ENCODE data around the gene SELP. TPM values are rescaled to one million over a fixed set of nuclear protein-coding genes. Genes with fewer than 3 reads are reported as not detected.
A peak's percentile ranks its signal among the peaks of the same experiment; 100 is the strongest.

The SELP gene
- total RNA-seq, 1 experiment from 2014 or later = not detected

DNA sequence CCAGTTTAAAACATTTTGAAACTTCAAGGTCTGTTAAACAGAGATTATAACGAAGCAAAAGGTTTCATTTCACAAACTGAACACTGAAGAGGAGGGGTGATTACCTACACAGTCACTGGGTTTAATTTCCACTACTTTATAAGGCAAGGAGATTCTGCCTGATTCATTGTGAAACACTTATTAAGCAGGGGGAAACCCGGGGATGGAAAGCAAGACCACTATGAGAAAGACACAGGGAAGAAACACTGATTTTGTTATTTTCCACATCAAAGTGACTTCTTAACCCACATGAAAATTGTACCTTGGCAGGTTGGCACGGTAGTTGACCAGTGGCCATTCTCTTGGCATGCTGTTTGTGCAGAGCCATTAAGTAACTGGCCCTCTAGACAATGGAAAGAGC is 35.5 kb downstream of the SELP start:
- no peaks in the 10 kb centered on the region for H3F3A ChIP-seq (ENCODE audit: insufficient read depth, low read depth)
- intact Hi-C loops (cut with micrococcal nuclease; ENCODE audit: unreplicated experiment) = no loop called here
- no peak for TF ChIP-seq EZH2 (IDR thresholded peaks at IDR 0.05; ENCODE audit: low read depth)
- TF ChIP-seq, protein P1, sequence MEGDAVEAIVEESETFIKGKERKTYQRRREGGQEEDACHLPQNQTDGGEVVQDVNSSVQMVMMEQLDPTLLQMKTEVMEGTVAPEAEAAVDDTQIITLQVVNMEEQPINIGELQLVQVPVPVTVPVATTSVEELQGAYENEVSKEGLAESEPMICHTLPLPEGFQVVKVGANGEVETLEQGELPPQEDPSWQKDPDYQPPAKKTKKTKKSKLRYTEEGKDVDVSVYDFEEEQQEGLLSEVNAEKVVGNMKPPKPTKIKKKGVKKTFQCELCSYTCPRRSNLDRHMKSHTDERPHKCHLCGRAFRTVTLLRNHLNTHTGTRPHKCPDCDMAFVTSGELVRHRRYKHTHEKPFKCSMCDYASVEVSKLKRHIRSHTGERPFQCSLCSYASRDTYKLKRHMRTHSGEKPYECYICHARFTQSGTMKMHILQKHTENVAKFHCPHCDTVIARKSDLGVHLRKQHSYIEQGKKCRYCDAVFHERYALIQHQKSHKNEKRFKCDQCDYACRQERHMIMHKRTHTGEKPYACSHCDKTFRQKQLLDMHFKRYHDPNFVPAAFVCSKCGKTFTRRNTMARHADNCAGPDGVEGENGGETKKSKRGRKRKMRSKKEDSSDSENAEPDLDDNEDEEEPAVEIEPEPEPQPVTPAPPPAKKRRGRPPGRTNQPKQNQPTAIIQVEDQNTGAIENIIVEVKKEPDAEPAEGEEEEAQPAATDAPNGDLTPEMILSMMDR (conservative IDR thresholded peaks at IDR 0.05) = no peak
- no peak overlapping the region for H2AFZ ChIP-seq
- no peaks in the 10 kb centered on the region for H3K79me2 ChIP-seq (ENCODE audit: low read depth)
- no TSS peak for BruUV-seq (replicated peaks)
- no peaks in the 10 kb centered on the region for H3K36me3 ChIP-seq (ENCODE audit: low read depth)
- CTCF ChIA-PET = no interaction called here
- H3K9me2 ChIP-seq (ENCODE audit: insufficient read depth) = no peaks in the 10 kb centered on the region
- no peak overlapping the region for H3K27ac ChIP-seq
- no peak overlapping the region for H3K4me3 ChIP-seq
- H3K9me3 ChIP-seq (ENCODE audit: insufficient read depth, low read depth) = no peaks in the 10 kb centered on the region
- no peak for DNase-seq
- POLR2A ChIA-PET (ENCODE audit: unreplicated experiment) = no interaction called here
- no peaks in the 10 kb centered on the region for H3K27me3 ChIP-seq (ENCODE audit: insufficient read depth, low read depth)
- no peaks in the 10 kb centered on the region for H4K20me1 ChIP-seq (ENCODE audit: insufficient read depth)
- H3K4me1 ChIP-seq (replicated peaks; ENCODE audit: insufficient read depth) = no peaks in the 10 kb centered on the region
- no peak overlapping the region for H3K4me2 ChIP-seq

DNA sequence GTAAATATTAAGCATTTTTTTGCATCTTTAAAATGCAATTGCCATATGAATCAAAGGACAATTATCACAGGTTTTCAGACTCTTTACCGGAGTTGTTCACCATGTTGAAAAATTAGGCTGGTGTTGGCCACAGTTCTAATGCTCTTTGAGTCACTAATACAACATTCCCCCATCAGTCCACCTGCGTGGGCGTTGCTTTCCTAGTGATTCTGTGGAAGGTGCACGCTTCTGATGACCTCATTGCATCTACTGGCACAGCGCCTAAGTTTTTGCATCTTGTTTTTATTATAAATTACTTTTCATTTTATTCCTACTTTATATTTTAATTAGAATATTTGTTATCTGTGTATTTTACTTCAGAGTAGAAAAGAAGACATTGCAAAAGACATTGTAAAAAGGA is 39.0 kb downstream of the SELP start:
- no peaks in the 10 kb centered on the region for H3K9me2 ChIP-seq (ENCODE audit: insufficient read depth)
- no TSS peak for BruUV-seq (replicated peaks)
- TF ChIP-seq, protein P1 (conservative IDR thresholded peaks at IDR 0.05) = no peak
- TF ChIP-seq EZH2 (IDR thresholded peaks at IDR 0.05; ENCODE audit: low read depth) = no peak
- no peaks in the 10 kb centered on the region for H4K20me1 ChIP-seq (ENCODE audit: insufficient read depth)
- peaks cover 3% of the 10 kb centered on the region for H3K4me1 ChIP-seq (replicated peaks; ENCODE audit: insufficient read depth)
- no peak overlapping the region for H3K4me3 ChIP-seq
- CTCF ChIA-PET = no interaction called here
- no peaks in the 10 kb centered on the region for H3F3A ChIP-seq (ENCODE audit: insufficient read depth, low read depth)
- no peak overlapping the region for H3K27ac ChIP-seq
- POLR2A ChIA-PET (ENCODE audit: unreplicated experiment) = no interaction called here
- H3K79me2 ChIP-seq (ENCODE audit: low read depth) = no peaks in the 10 kb centered on the region
- no peaks in the 10 kb centered on the region for H3K27me3 ChIP-seq (ENCODE audit: insufficient read depth, low read depth)
- intact Hi-C loops (cut with micrococcal nuclease; ENCODE audit: unreplicated experiment) = no loop called here
- H2AFZ ChIP-seq = no peak overlapping the region
- no peaks in the 10 kb centered on the region; the same call in 1 of the 2 replicates for H3K9me3 ChIP-seq (ENCODE audit: insufficient read depth, low read depth)
- no peaks in the 10 kb centered on the region for H3K36me3 ChIP-seq (ENCODE audit: low read depth)
- DNase-seq = no peak
- no peak overlapping the region for H3K4me2 ChIP-seq

DNA sequence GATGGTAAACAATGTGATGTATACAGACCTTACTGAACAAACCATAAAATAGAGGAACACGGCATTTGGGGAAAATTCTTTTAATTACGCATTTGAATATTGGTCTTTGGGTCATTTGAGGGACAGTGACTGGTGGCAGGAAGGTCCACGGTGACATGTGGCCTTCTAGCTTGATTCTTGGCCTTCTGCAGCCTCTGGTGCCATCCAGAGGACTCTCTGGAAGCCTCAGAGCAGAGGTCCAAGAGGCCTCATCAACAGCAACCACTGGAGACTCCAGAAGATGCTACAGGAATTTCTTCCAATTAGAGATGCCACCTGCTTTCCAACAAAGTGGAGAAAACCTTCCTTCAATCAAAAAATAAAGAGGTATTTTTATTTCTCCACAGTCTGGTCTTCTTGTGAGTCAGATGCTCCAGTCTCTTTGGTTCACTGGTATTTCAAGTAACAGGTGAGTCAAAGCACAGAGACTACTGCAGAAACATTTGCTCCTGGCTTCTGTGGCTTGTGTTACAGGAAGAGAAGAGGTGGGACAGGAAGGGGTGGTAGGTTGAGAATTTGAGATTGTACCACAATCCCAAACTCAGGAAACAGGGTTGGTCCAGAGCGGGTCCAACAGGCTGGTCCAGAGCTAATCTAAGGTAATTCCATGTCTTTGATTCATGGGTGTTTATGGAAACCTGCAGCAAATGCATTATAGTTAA is 41.0 kb downstream of the SELP start:
- Histone ChIP-seq H3K9me2 (ENCODE audit: insufficient read depth) (no peaks in the 10 kb centered on the region), H3K9me3 (ENCODE audit: insufficient read depth, low read depth) (no peaks in the 10 kb centered on the region; the same call in 1 of the 2 replicates), H3K4me2 (no peak overlapping the region), H3K36me3 (ENCODE audit: low read depth) (no peaks in the 10 kb centered on the region), H3K27ac (no peak overlapping the region), H3K4me3 (no peak overlapping the region), H2AFZ (no peak overlapping the region), H3F3A (ENCODE audit: insufficient read depth, low read depth) (no peaks in the 10 kb centered on the region), H3K27me3 (ENCODE audit: insufficient read depth, low read depth) (no peaks in the 10 kb centered on the region), H3K79me2 (ENCODE audit: low read depth) (no peaks in the 10 kb centered on the region), H4K20me1 (ENCODE audit: insufficient read depth) (no peaks in the 10 kb centered on the region), H3K4me1 (replicated peaks; ENCODE audit: insufficient read depth) (peaks cover 5% of the 10 kb centered on the region)
- CTCF ChIA-PET = no interaction called here
- no peak for TF ChIP-seq EZH2 (IDR thresholded peaks at IDR 0.05; ENCODE audit: low read depth)
- TF ChIP-seq, protein P1 (conservative IDR thresholded peaks at IDR 0.05) = no peak
- POLR2A ChIA-PET (ENCODE audit: unreplicated experiment) = no interaction called here
- peak in 1 of 2 experiments; percentile 39 for DNase-seq
- intact Hi-C loops (cut with micrococcal nuclease; ENCODE audit: unreplicated experiment) = no loop called here
- BruUV-seq (replicated peaks) = no TSS peak

Measured in PC-9 (cell line).